Measurements from ENCODE around the gene PTPRM.

PTPRM gene

DNA sequence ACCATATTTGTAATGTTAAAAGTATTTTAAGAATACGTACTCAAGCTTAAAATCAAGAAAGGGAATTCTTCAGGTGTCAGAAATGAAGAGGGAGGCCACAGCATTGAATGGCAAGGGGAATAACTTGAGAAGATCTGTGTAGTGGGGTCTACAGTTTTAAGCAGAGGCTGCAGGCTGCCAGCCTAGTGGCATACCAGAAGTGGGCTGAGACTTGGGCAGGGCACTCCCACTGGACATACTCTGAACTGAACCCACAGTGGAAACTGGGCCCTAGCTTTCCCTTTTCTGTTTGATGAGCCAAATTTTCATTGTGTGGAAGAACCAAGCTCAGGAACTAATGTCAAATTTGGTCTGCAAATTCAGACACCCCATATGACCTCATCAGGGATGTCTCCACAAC is 238.8 kb downstream of the PTPRM start:
- Histone ChIP-seq H3K9me2 (replicated peaks; ENCODE audit: insufficient read depth, low read length) (no peaks in the 10 kb centered on the region), H4K20me1 (ENCODE audit: insufficient read depth, low read length) (no peaks in the 10 kb centered on the region), H2AFZ (ENCODE audit: low read length) (no peak overlapping the region), H3K9ac (ENCODE audit: low read length) (no peak overlapping the region), H3K36me3 (replicated peaks; ENCODE audit: insufficient read depth, low read length) (no peaks in the 10 kb centered on the region), H3F3A (ENCODE audit: insufficient read depth, low read length) (no peaks in the 10 kb centered on the region), H3K9me3 (replicated peaks; ENCODE audit: insufficient read depth, low read length) (no peaks in the 10 kb centered on the region), H3K4me3 (ENCODE audit: low read length) (no peak overlapping the region), H3K4me2 (ENCODE audit: low read depth, low read length) (no peak overlapping the region), H3K27ac (ENCODE audit: low read length) (no peak overlapping the region), H3K4me1 (ENCODE audit: low read length) (no peaks in the 10 kb centered on the region), H3K79me2 (ENCODE audit: low read length) (no peaks in the 10 kb centered on the region), H3K27me3 (replicated peaks; ENCODE audit: insufficient read depth, low read length) (no peaks in the 10 kb centered on the region)
- TF ChIP-seq, protein P1, sequence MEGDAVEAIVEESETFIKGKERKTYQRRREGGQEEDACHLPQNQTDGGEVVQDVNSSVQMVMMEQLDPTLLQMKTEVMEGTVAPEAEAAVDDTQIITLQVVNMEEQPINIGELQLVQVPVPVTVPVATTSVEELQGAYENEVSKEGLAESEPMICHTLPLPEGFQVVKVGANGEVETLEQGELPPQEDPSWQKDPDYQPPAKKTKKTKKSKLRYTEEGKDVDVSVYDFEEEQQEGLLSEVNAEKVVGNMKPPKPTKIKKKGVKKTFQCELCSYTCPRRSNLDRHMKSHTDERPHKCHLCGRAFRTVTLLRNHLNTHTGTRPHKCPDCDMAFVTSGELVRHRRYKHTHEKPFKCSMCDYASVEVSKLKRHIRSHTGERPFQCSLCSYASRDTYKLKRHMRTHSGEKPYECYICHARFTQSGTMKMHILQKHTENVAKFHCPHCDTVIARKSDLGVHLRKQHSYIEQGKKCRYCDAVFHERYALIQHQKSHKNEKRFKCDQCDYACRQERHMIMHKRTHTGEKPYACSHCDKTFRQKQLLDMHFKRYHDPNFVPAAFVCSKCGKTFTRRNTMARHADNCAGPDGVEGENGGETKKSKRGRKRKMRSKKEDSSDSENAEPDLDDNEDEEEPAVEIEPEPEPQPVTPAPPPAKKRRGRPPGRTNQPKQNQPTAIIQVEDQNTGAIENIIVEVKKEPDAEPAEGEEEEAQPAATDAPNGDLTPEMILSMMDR (IDR thresholded peaks at IDR 0.05; ENCODE audit: low read length) = no peak
- no peak for TF ChIP-seq EZH2 (optimal IDR thresholded peaks at IDR 0.05; ENCODE audit: low read depth, low read length)
- TF ChIP-seq EZH2phosphoT487 (IDR thresholded peaks at IDR 0.05; ENCODE audit: low read length) = no peak
- no peak for DNase-seq

- H4K20me1 ChIP-seq (ENCODE audit: insufficient read depth, low read length) = no peaks in the 10 kb centered on the region
- no peak overlapping the region for H3K9ac ChIP-seq (ENCODE audit: low read length)
- no peaks in the 10 kb centered on the region for H3K9me3 ChIP-seq (replicated peaks; ENCODE audit: insufficient read depth, low read length)
- H3K27ac ChIP-seq (ENCODE audit: low read length) = no peak overlapping the region
- no peaks in the 10 kb centered on the region for H3F3A ChIP-seq (ENCODE audit: insufficient read depth, low read length)
- no peak overlapping the region for H3K4me3 ChIP-seq (ENCODE audit: low read length)
- no peak overlapping the region for H3K4me2 ChIP-seq (ENCODE audit: low read depth, low read length)
- H3K9me2 ChIP-seq (replicated peaks; ENCODE audit: insufficient read depth, low read length) = no peaks in the 10 kb centered on the region
- no peaks in the 10 kb centered on the region for H3K79me2 ChIP-seq (ENCODE audit: low read length)
- no peaks in the 10 kb centered on the region for H3K4me1 ChIP-seq (ENCODE audit: low read length)
- DNase-seq = no peak
- TF ChIP-seq EZH2 (optimal IDR thresholded peaks at IDR 0.05; ENCODE audit: low read depth, low read length) = no peak
- no peak for TF ChIP-seq EZH2phosphoT487 (IDR thresholded peaks at IDR 0.05; ENCODE audit: low read length)
- TF ChIP-seq, protein P1 (IDR thresholded peaks at IDR 0.05; ENCODE audit: low read length) = no peak
- H3K27me3 ChIP-seq (replicated peaks; ENCODE audit: insufficient read depth, low read length) = no peaks in the 10 kb centered on the region
- no peaks in the 10 kb centered on the region for H3K36me3 ChIP-seq (replicated peaks; ENCODE audit: insufficient read depth, low read length)
- H2AFZ ChIP-seq (ENCODE audit: low read length) = no peak overlapping the region
Measured at GRCh38 chr18:7807936-7808453, 240.9 kb downstream of the PTPRM start.

DNA sequence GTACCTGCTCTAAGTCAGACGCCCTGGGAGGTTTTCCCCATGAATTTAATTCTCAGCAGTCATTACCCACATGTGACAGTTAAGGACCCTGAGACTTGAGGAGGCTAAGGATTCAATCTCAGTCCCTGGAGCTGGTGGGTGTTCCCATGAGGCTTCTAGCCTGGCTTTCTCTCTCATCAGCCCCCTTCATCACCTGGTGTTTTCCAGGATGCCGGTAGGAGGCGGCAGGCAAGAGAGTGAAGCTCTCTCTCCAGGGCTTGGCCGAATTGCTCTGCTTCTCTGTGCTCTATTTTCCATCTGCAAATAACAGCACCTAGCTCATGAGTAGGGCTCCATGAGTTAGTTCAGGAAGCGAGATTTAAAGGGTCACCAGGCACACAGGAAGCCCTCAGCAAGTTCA is 241.9 kb downstream of the PTPRM start:
- H3K9me2 ChIP-seq (replicated peaks; ENCODE audit: insufficient read depth, low read length) = no peaks in the 10 kb centered on the region

More for the DNA sequence above, 241.9 kb downstream of the PTPRM start:
- H3K9me3 ChIP-seq (replicated peaks; ENCODE audit: insufficient read depth, low read length) = no peaks in the 10 kb centered on the region
- no peak overlapping the region for H3K9ac ChIP-seq (ENCODE audit: low read length)
- no peak for DNase-seq
- H3K79me2 ChIP-seq (ENCODE audit: low read length) = no peaks in the 10 kb centered on the region
- H3K27me3 ChIP-seq (replicated peaks; ENCODE audit: insufficient read depth, low read length) = no peaks in the 10 kb centered on the region
- no peaks in the 10 kb centered on the region for H3F3A ChIP-seq (ENCODE audit: insufficient read depth, low read length)
- TF ChIP-seq EZH2phosphoT487 (IDR thresholded peaks at IDR 0.05; ENCODE audit: low read length) = no peak
- TF ChIP-seq EZH2 (optimal IDR thresholded peaks at IDR 0.05; ENCODE audit: low read depth, low read length) = no peak
- TF ChIP-seq, protein P1 (IDR thresholded peaks at IDR 0.05; ENCODE audit: low read length) = no peak
- H3K27ac ChIP-seq (ENCODE audit: low read length) = no peak overlapping the region
- H2AFZ ChIP-seq (ENCODE audit: low read length) = no peak overlapping the region
- H3K36me3 ChIP-seq (replicated peaks; ENCODE audit: insufficient read depth, low read length) = no peaks in the 10 kb centered on the region
- H3K4me3 ChIP-seq (ENCODE audit: low read length) = no peak overlapping the region
- no peaks in the 10 kb centered on the region for H4K20me1 ChIP-seq (ENCODE audit: insufficient read depth, low read length)
- H3K4me2 ChIP-seq (ENCODE audit: low read depth, low read length) = no peak overlapping the region
- no peaks in the 10 kb centered on the region for H3K4me1 ChIP-seq (ENCODE audit: low read length)
